ENCODE results near the gene DNAJC7.

DNA sequence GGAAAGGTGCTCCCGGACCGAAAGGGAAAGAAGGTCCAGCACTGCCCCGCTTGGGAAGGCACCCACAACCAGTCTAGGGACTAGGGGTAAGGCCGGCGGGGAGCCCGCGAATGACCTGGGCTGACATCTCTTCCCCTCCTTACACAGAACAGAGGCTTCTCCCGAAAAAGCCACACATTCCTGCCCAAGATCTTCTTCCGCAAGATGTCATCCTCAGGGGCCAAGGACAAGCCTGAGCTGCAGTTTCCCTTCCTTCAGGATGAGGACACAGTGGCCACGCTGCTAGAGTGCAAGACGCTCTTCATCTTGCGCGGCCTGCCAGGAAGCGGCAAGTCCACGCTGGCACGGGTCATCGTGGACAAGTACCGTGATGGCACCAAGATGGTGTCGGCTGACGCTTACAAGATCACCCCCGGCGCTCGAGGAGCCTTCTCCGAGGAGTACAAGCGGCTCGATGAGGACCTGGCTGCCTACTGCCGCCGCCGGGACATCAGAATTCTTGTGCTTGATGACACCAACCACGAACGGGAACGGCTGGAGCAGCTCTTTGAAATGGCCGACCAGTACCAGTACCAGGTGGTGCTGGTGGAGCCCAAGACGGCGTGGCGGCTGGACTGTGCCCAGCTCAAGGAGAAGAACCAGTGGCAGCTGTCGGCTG is 49.2 kb downstream of the DNAJC7 start:
- TF ChIP-seq, protein P1, sequence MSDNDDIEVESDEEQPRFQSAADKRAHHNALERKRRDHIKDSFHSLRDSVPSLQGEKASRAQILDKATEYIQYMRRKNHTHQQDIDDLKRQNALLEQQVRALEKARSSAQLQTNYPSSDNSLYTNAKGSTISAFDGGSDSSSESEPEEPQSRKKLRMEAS (IDR thresholded peaks at IDR 0.05), result no peak
- no peak for TF ChIP-seq REST (IDR thresholded peaks at IDR 0.05; ENCODE audit: low read depth)
- TF ChIP-seq RAD21 (IDR thresholded peaks at IDR 0.05; ENCODE audit: low read depth), result no peak
- no peak for TF ChIP-seq EGR1 (IDR thresholded peaks at IDR 0.05)
- no peak for TF ChIP-seq YY1 (IDR thresholded peaks at IDR 0.05; ENCODE audit: low read depth)
- no peak for TF ChIP-seq FOXM1 (IDR thresholded peaks at IDR 0.05; ENCODE audit: borderline replicate concordance, low read depth)
- TF ChIP-seq USF1 (IDR thresholded peaks at IDR 0.05), result no peak
- no peak for TF ChIP-seq NFIC (IDR thresholded peaks at IDR 0.05)
- TF ChIP-seq CEBPB (IDR thresholded peaks at IDR 0.05), result no peak
- TF ChIP-seq EP300 (IDR thresholded peaks at IDR 0.05; ENCODE audit: borderline replicate concordance), result no peak
- no peak for TF ChIP-seq CREB1 (IDR thresholded peaks at IDR 0.05; ENCODE audit: low read depth)
- TF ChIP-seq TCF12 (IDR thresholded peaks at IDR 0.05; ENCODE audit: low read depth), result no peak
- TF ChIP-seq TAF1 (IDR thresholded peaks at IDR 0.05; ENCODE audit: low read depth), result no peak
- no peak for TF ChIP-seq ZBTB7A (IDR thresholded peaks at IDR 0.05; ENCODE audit: low read depth)

Measured in Ishikawa (cell line).